Astrocyte (in vitro differentiated cells and primary cell): ENCODE results near the gene HACD1.

Experiments
- EZH2 ChIP-seq: IDR thresholded peaks from 2 replicates; pipeline ENCODE4 v1.6.1; 2012; ENCODE audit warnings: mild to moderate bottlenecking, low read length, inconsistent platforms; ENCODE audit not compliant: insufficient read depth
- TF ChIP-seq, protein P1 (sequence below): IDR thresholded peaks from 2 replicates; pipeline ENCODE4 v1.5.1; 2011; ENCODE audit warnings: low read depth, mild to moderate bottlenecking, inconsistent platforms, low read length, moderate library complexity; ENCODE audit not compliant: insufficient read depth

DNA sequence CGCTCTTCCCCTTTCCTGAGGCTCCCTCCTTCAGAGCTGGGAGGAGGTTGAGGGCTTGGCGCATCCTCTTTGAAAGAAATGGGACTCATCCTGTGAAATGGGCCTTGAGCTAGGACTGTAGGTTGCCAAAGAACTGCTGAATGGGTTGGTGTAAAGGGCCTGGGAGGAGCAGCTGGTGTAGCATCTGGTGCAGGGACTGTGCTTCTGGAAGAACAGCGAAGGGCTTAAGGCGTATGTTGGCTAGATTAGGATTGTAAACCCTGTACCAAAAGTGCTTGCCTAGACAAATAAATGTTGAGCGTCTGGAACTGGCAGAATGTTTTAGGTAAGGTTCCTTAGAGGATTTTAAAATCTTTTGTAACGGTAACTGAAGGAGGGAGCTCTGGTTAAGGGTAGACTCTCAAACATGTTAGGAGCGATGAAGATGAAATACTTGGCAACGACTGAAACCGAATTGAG, 27.3 kb upstream of the HACD1 start:
- TF ChIP-seq, protein P1, sequence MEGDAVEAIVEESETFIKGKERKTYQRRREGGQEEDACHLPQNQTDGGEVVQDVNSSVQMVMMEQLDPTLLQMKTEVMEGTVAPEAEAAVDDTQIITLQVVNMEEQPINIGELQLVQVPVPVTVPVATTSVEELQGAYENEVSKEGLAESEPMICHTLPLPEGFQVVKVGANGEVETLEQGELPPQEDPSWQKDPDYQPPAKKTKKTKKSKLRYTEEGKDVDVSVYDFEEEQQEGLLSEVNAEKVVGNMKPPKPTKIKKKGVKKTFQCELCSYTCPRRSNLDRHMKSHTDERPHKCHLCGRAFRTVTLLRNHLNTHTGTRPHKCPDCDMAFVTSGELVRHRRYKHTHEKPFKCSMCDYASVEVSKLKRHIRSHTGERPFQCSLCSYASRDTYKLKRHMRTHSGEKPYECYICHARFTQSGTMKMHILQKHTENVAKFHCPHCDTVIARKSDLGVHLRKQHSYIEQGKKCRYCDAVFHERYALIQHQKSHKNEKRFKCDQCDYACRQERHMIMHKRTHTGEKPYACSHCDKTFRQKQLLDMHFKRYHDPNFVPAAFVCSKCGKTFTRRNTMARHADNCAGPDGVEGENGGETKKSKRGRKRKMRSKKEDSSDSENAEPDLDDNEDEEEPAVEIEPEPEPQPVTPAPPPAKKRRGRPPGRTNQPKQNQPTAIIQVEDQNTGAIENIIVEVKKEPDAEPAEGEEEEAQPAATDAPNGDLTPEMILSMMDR = no peak
- no peak for TF ChIP-seq EZH2
